PC-3 (cell line): ENCODE data around the gene FOLR2. TPM values are rescaled to one million over a fixed set of nuclear protein-coding genes. Genes with fewer than 3 reads are reported as not detected.
A peak's percentile ranks its signal among the peaks of the same experiment; 100 is the strongest.

Experiments
- ATAC-seq: fragments of 200-7000 bp; cut with Tn5 transposase; 2 replicates; pipeline ENCODE4 v1.9.1; 2020; ENCODE audit warnings: mild to moderate bottlenecking, moderate library complexity
- BruUV-seq: library from RNA; stranded (reverse); fragments of 400-500 nt; replicated peaks from 2 replicates; lab custom pipeline; 2021; lab: Mats Ljungman, UMichigan
- CTCF ChIA-PET: fragments of 300-600 bp; sonication (Branson Sonifier 250); formaldehyde crosslinking; loops from one replicate; lab custom pipeline; 2022; ENCODE audit warnings: antibody characterized with exemption; lab: Charles Lee
- POLR2A ChIA-PET: fragments of 300-600 bp; sonication (Branson Sonifier 250); formaldehyde crosslinking; loops from one replicate; lab custom pipeline; 2022; ENCODE audit warnings: antibody characterized with exemption; ENCODE audit not compliant: unreplicated experiment; lab: Charles Lee
- DNase-seq: peaks from one replicate; pipeline ENCODE4 v3.0.0-alpha.2; 2015
- H2AFZ ChIP-seq: fragments of 300-600 bp; sonication (generic); 2 replicates; pipeline ENCODE4 v1.6.0; 2016; ENCODE audit warnings: antibody characterized with exemption, low read length
- H3F3A ChIP-seq: fragments of 300-600 bp; sonication (generic); one replicate; pipeline ENCODE4 v1.6.0; 2017; ENCODE audit warnings: antibody characterized with exemption, low read length, control low read depth, mild to moderate bottlenecking; ENCODE audit not compliant: unreplicated experiment
- H3K27ac ChIP-seq: fragments of 300-600 bp; sonication (generic); 2 replicates; pipeline ENCODE4 v1.5.1; 2016; ENCODE audit warnings: mild to moderate bottlenecking, low read length
- H3K27me3 ChIP-seq: fragments of 300-600 bp; sonication (generic); 2 replicates; pipeline ENCODE4 v1.6.1; 2016; ENCODE audit warnings: low read length, mixed read lengths
- H3K36me3 ChIP-seq: fragments of 300-600 bp; sonication (generic); 2 replicates; pipeline ENCODE4 v1.6.1; 2016; ENCODE audit warnings: low read depth, mixed run types, low read length, mixed read lengths
- H3K4me1 ChIP-seq: fragments of 300-600 bp; sonication (generic); 2 replicates; pipeline ENCODE4 v1.5.1; 2016; ENCODE audit warnings: low read length; ENCODE audit not compliant: insufficient read depth
- H3K4me2 ChIP-seq: fragments of 300-600 bp; sonication (generic); 2 replicates; pipeline ENCODE4 v1.6.0; 2016; ENCODE audit warnings: low read length
- H3K4me3 ChIP-seq: fragments of 300-600 bp; sonication (generic); 2 replicates; pipeline ENCODE4 v1.5.1; 2016; ENCODE audit warnings: mild to moderate bottlenecking, low read length, mixed read lengths
- H3K79me2 ChIP-seq: fragments of 300-600 bp; sonication (generic); 2 replicates; pipeline ENCODE4 v1.6.1; 2017; ENCODE audit warnings: low read length, mixed read lengths
- H3K9ac ChIP-seq: fragments of 300-600 bp; sonication (generic); 2 replicates; pipeline ENCODE4 v1.6.0; 2016; ENCODE audit warnings: mild to moderate bottlenecking, low read length
- H3K9me2 ChIP-seq: fragments of 300-600 bp; sonication (generic); replicated peaks from 2 replicates; pipeline ENCODE4 v1.6.1; 2016; ENCODE audit warnings: mixed run types, low read length, mixed read lengths
- H3K9me3 ChIP-seq: fragments of 300-600 bp; sonication (generic); 2 replicates; pipeline ENCODE4 v1.6.1; 2016; ENCODE audit warnings: low read length, mixed read lengths
- H4K20me1 ChIP-seq: fragments of 300-600 bp; sonication (generic); 2 replicates; pipeline ENCODE4 v1.6.1; 2016; ENCODE audit warnings: low read length, mixed read lengths
- CTCF ChIP-seq: fragments of 300-600 bp; sonication (generic); conservative IDR thresholded peaks from 2 replicates; pipeline ENCODE4 v1.5.1; 2017; ENCODE audit warnings: antibody characterized with exemption, low read depth, mild to moderate bottlenecking, low read length
- EZH2 ChIP-seq: fragments of 300-600 bp; sonication (generic); IDR thresholded peaks from one replicate; pipeline ENCODE4 v1.6.1; 2017; ENCODE audit warnings: antibody characterized with exemption, mild to moderate bottlenecking, low read length; ENCODE audit not compliant: unreplicated experiment
- EZH2phosphoT487 ChIP-seq: fragments of 300-600 bp; sonication (generic); IDR thresholded peaks from 2 replicates; pipeline ENCODE4 v1.6.1; 2018; ENCODE audit warnings: mild to moderate bottlenecking, antibody characterized with exemption, low read length, borderline replicate concordance
- intact Hi-C: fragments of 100-400 bp; cut with micrococcal nuclease; formaldehyde crosslinking; loops from 2 replicates; pipeline ENCODE4 v1.9.0; 2023
- total RNA-seq: library from RNA; depleted of rRNA; stranded (reverse); fragments of >200 nt; gene quantifications from 2 replicates; pipeline ENCODE4 v1.2.3, GENCODE V29; 2014

Gene FOLR2
- total RNA-seq, 1 experiment from 2014 or later: not detected

- Histone ChIP-seq H3F3A (peaks cover 8% of the 10 kb centered on the region), H2AFZ (peak overlapping the region; percentile 74), H3K9me2 (no peaks in the 10 kb centered on the region), H3K79me2 (no peaks in the 10 kb centered on the region), H4K20me1 (no peaks in the 10 kb centered on the region), H3K4me1 (peaks cover 9% of the 10 kb centered on the region), H3K27me3 (peaks cover 5% of the 10 kb centered on the region; the same call in 1 of the 2 replicates), H3K9ac (peak overlapping the region; percentile 35; the same call in 1 of the 2 replicates), H3K36me3 (peaks cover 5% of the 10 kb centered on the region), H3K4me2 (peak overlapping the region; percentile 71), H3K4me3 (peak overlapping the region; percentile 28; the same call in 1 of the 2 replicates), H3K27ac (no peak overlapping the region), H3K9me3 (no peaks in the 10 kb centered on the region)
- no peak for TF ChIP-seq CTCF
- peak; percentile 18; the same call in 1 of the 2 replicates for TF ChIP-seq EZH2phosphoT487
- no TSS peak for BruUV-seq
- ATAC-seq (peak; percentile 70), DNase-seq (peak; percentile 40)
- ChIA-PET CTCF (no interaction called here), POLR2A (no interaction called here)
- intact Hi-C loops: loop anchor here (2.0 kb wide), 1 partner anchor 15 kb away; the partner anchor contains the start of gene INPPL1
Measured at GRCh38 chr11:72239849-72240460, 23.4 kb downstream of the FOLR2 start.

GRCh38 chr11:72240461-72241290, 24.1 kb downstream of the FOLR2 start:
- Histone ChIP-seq H3K9ac (no peak overlapping the region), H3K4me3 (no peak overlapping the region; the same call in 1 of the 2 replicates), H3K9me2 (no peaks in the 10 kb centered on the region), H3K4me1 (peaks cover 9% of the 10 kb centered on the region), H3K27me3 (peaks cover 11% of the 10 kb centered on the region), H3F3A (peaks cover 8% of the 10 kb centered on the region), H3K79me2 (no peaks in the 10 kb centered on the region), H3K27ac (no peak overlapping the region), H3K4me2 (peak overlapping the region; percentile 71), H4K20me1 (no peaks in the 10 kb centered on the region), H3K9me3 (no peaks in the 10 kb centered on the region), H3K36me3 (peaks cover 5% of the 10 kb centered on the region), H2AFZ (peak overlapping the region; percentile 74)
- POLR2A ChIA-PET: no interaction called here
- DNase-seq (no peak), ATAC-seq (peak; percentile 4; the same call in 1 of the 2 replicates)
- no peak for TF ChIP-seq CTCF
- TF ChIP-seq EZH2: no peak
- TF ChIP-seq EZH2phosphoT487: no peak
- CTCF ChIA-PET: no interaction called here
- intact Hi-C loops: no loop called here
- no TSS peak for BruUV-seq
